K562 (cell line): ENCODE results near the gene UBE2D2. TPM values are rescaled to one million over a fixed set of nuclear protein-coding genes. Genes with fewer than 3 reads are reported as not detected.

Source experiments
- DIDO1 ChIP-seq: fragments of 450-650 bp; IDR thresholded peaks from 2 replicates; pipeline ENCODE4 v1.6.1; 2016; ENCODE audit warnings: low read depth, missing biosample characterization, missing genetic modification characterization
- DPF2 ChIP-seq: fragments of 450-650 bp; IDR thresholded peaks from 2 replicates; pipeline ENCODE4 v1.6.1; 2016
- KAT7 ChIP-seq: sonication (generic); formaldehyde crosslinking; IDR thresholded peaks from 2 replicates; pipeline ENCODE4 v1.8.0; 2022; ENCODE audit warnings: missing genetic modification reagents, mild to moderate bottlenecking, borderline replicate concordance
- KLF13 ChIP-seq: fragments of 450-650 bp; IDR thresholded peaks from 2 replicates; pipeline ENCODE4 v1.6.1; 2016; ENCODE audit warnings: missing genetic modification characterization, low read depth, mild to moderate bottlenecking, missing compliant biosample characterization, moderate library complexity, borderline replicate concordance
- LARP7 ChIP-seq: fragments of 450-650 bp; IDR thresholded peaks from 2 replicates; pipeline ENCODE4 v1.6.1; 2016
- MAFK ChIP-seq: IDR thresholded peaks from 2 replicates; pipeline ENCODE4 v1.6.1; 2011; ENCODE audit warnings: low read length, improper control_type of control experiment
- NONO ChIP-seq, 2 experiments: fragments of 200-400 bp in 1 of 2; fragments of 450-650 bp in 1 of 2; formaldehyde crosslinking in 1 of 2; IDR thresholded peaks; 2 replicates each; pipeline ENCODE4 v1.6.1; 2017; ENCODE audit warnings: low read depth in 2 of 2, mild to moderate bottlenecking in 2 of 2, moderate library complexity in 2 of 2, low read length in 1 of 2
- NR4A1 ChIP-seq, 2 experiments: fragments of 250-450 bp in 1 of 2; fragments of 450-650 bp in 1 of 2; sonication (Bioruptor Pico) in 1 of 2; IDR thresholded peaks; 2 replicates each; pipeline versions ENCODE4 v1.4.0 to v1.6.1; 2016 to 2020; ENCODE audit warnings: mild to moderate bottlenecking in 2 of 2, missing compliant biosample characterization in 1 of 2, missing genetic modification characterization in 1 of 2, moderate library complexity in 1 of 2
- PHB2 ChIP-seq: fragments of 450-650 bp; IDR thresholded peaks from 2 replicates; pipeline ENCODE4 v1.6.1; 2017; ENCODE audit warnings: low read depth
- RBM25 ChIP-seq: fragments of 200-400 bp; formaldehyde crosslinking; IDR thresholded peaks from 2 replicates; pipeline ENCODE4 v1.6.1; 2018; ENCODE audit warnings: low read length, low read depth, moderate library complexity; ENCODE audit not compliant: severe bottlenecking
- RFX7 ChIP-seq: fragments of 250-450 bp; sonication (Bioruptor Pico); IDR thresholded peaks from 2 replicates; pipeline ENCODE4 v1.5.1; 2021; ENCODE audit warnings: mild to moderate bottlenecking
- TAF1 ChIP-seq: IDR thresholded peaks from 2 replicates; pipeline ENCODE4 v1.6.1; 2011; ENCODE audit warnings: mild to moderate bottlenecking, low read length, moderate library complexity; ENCODE audit not compliant: insufficient read depth, control insufficient read depth, severe bottlenecking; ENCODE audit errors: extremely low read depth
- TEAD4 ChIP-seq, 2 experiments: sonication (generic) in 1 of 2; formaldehyde crosslinking in 1 of 2; IDR thresholded peaks; 2 replicates each; pipeline versions ENCODE4 v1.6.1 to v1.8.0; 2012 to 2022; ENCODE audit warnings: borderline replicate concordance in 1 of 2, inconsistent platforms in 1 of 2, low read length in 1 of 2, mild to moderate bottlenecking in 1 of 2, missing genetic modification reagents in 1 of 2
- ZNF212 ChIP-seq: fragments of 450-650 bp; formaldehyde crosslinking; IDR thresholded peaks from 2 replicates; pipeline ENCODE4 v1.4.0; 2020; ENCODE audit warnings: mild to moderate bottlenecking
- ZNF41 ChIP-seq: fragments of 250-450 bp; sonication (Bioruptor Pico); conservative IDR thresholded peaks from 2 replicates; pipeline ENCODE4 v1.4.0; 2020; ENCODE audit warnings: mild to moderate bottlenecking
- ZNF695 ChIP-seq: fragments of 450-650 bp; formaldehyde crosslinking; IDR thresholded peaks from 2 replicates; pipeline ENCODE4 v1.4.0; 2020; ENCODE audit warnings: mild to moderate bottlenecking, moderate library complexity
- polyA plus RNA-seq, 8 experiments: library from polyadenylated mRNA; depleted of rRNA in 4 of 8; stranded (reverse) in 5 of 8; unstranded in 3 of 8; fragments of >200 nt; fragmentation: Nextera tagmentation in 2 of 8; fragmentation: Illumina TruSeq in 1 of 8; extraction: Ambion mirVana in 2 of 8; extraction: Trizol in 1 of 8; gene quantifications; 2 replicates each; pipeline versions ENCODE4 v1.2.1 to v1.2.3, GENCODE V29; 2011 to 2014; ENCODE audit warnings: inconsistent platforms in 1 of 8, missing spikeins in 1 of 8
- total RNA-seq, 7 experiments: library from RNA; depleted of rRNA in 6 of 7; stranded (reverse); fragments of >200 nt in 6 of 7; fragmentation: Illumina TruSeq in 2 of 7; extraction: Trizol in 2 of 7; gene quantifications; 2 replicates each; pipeline versions ENCODE4 v1.2.1 to v1.2.3, GENCODE V29; 2011 to 2021; ENCODE audit warnings: low replicate concordance in 1 of 7
- TF ChIP-seq, protein P1 (sequence below), 3 experiments: IDR thresholded peaks in 2 of 3; conservative IDR thresholded peaks in 1 of 3; 2 replicates each; pipeline ENCODE4 v1.5.1; 2011 to 2012; ENCODE audit warnings: low read length in 3 of 3, mild to moderate bottlenecking in 3 of 3, control low read depth in 2 of 3, improper control_type of control experiment in 1 of 3, inconsistent platforms in 1 of 3, low read depth in 1 of 3, mixed read lengths in 1 of 3, moderate library complexity in 1 of 3; ENCODE audit not compliant: insufficient read depth in 2 of 3
- TF ChIP-seq, protein P2 (sequence below): fragments of 200-800 bp; sonication (Bioruptor generic); IDR thresholded peaks from 2 replicates; pipeline ENCODE4 v1.6.1; 2017; ENCODE audit warnings: missing genetic modification characterization, missing compliant biosample characterization
- TF ChIP-seq, protein P3 (sequence below): conservative IDR thresholded peaks from 2 replicates; pipeline ENCODE4 v1.6.1; 2011; ENCODE audit warnings: low read depth, mild to moderate bottlenecking, low read length; ENCODE audit not compliant: control insufficient read depth
- TF ChIP-seq, protein P4 (sequence below): fragments of 250-450 bp; sonication (Bioruptor Pico); IDR thresholded peaks from 2 replicates; pipeline ENCODE4 v1.8.0; 2022; ENCODE audit warnings: moderate library complexity, mild to moderate bottlenecking, inconsistent platforms

The UBE2D2 gene
- total and polyA plus RNA-seq, 9 of the 15 experiments (the other 6 are each of a cell fraction or from before 2014, with no cell fraction given) = 53.6 to 198 (median 122) TPM

DNA sequence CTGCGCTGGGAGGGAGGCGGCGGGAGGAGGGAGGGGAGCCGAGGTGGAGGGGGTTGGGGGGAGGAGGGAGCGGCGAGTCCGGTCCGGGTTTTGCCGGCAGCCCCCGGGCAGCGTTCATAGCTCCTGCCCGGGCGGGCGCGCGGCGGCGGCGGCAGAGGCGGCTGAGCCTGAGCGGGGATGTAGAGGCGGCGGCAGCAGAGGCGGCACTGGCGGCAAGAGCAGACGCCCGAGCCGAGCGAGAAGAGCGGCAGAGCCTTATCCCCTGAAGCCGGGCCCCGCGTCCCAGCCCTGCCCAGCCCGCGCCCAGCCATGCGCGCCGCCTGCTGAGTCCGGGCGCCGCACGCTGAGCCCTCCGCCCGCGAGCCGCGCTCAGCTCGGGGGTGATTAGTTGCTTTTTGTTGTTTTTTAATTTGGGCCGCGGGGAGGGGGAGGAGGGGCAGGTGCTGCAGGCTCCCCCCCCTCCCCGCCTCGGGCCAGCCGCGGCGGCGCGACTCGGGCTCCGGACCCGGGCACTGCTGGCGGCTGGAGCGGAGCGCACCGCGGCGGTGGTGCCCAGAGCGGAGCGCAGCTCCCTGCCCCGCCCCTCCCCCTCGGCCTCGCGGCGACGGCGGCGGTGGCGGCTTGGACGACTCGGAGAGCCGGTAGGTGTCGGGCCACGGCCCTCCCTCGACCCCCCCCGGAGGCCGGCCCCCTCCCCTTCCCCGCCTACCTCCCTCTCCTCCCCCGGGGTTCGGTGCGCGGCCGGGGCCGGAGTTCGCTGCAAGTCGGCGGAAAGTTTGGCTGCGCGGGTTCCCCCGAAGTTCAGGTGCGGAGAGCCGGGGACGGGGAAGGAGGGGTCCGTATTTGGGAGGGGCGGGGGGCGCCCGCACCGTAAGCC is 87.3 kb downstream of the UBE2D2 start, which contains the start of gene CXXC5 (continued):
- TF ChIP-seq, protein P1, sequence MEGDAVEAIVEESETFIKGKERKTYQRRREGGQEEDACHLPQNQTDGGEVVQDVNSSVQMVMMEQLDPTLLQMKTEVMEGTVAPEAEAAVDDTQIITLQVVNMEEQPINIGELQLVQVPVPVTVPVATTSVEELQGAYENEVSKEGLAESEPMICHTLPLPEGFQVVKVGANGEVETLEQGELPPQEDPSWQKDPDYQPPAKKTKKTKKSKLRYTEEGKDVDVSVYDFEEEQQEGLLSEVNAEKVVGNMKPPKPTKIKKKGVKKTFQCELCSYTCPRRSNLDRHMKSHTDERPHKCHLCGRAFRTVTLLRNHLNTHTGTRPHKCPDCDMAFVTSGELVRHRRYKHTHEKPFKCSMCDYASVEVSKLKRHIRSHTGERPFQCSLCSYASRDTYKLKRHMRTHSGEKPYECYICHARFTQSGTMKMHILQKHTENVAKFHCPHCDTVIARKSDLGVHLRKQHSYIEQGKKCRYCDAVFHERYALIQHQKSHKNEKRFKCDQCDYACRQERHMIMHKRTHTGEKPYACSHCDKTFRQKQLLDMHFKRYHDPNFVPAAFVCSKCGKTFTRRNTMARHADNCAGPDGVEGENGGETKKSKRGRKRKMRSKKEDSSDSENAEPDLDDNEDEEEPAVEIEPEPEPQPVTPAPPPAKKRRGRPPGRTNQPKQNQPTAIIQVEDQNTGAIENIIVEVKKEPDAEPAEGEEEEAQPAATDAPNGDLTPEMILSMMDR (IDR thresholded peaks at IDR 0.05 in 2 of 3, conservative IDR thresholded peaks at IDR 0.05 in 1 of 3; ENCODE audit: insufficient read depth in 2 of 3, low read depth in 1 of 3, low read length in 3 of 3) = 0 out of 6 replicates have a peak, but pooled peaks of 1 of the 3 experiments have one; percentile 5
- peak; percentile 5 for TF ChIP-seq RBM25
- no peak for TF ChIP-seq DIDO1
- no peak; the same call in 1 of the 2 replicates for TF ChIP-seq KLF13 (tag)
- no peak for TF ChIP-seq DPF2
- TF ChIP-seq NR4A1 (CRISPR knock-in tag; IDR thresholded peaks at IDR 0.05) = no peak
- TF ChIP-seq NR4A1 (tag; IDR thresholded peaks at IDR 0.05) = 0 out of 2 replicates have a peak, but pooled peaks have one; percentile 30
- no peak for TF ChIP-seq ZNF212 (CRISPR knock-in tag)
- TF ChIP-seq, protein P2, sequence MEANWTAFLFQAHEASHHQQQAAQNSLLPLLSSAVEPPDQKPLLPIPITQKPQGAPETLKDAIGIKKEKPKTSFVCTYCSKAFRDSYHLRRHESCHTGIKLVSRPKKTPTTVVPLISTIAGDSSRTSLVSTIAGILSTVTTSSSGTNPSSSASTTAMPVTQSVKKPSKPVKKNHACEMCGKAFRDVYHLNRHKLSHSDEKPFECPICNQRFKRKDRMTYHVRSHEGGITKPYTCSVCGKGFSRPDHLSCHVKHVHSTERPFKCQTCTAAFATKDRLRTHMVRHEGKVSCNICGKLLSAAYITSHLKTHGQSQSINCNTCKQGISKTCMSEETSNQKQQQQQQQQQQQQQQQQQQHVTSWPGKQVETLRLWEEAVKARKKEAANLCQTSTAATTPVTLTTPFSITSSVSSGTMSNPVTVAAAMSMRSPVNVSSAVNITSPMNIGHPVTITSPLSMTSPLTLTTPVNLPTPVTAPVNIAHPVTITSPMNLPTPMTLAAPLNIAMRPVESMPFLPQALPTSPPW = peak; percentile 93
- TF ChIP-seq MAFK = no peak
- peak; percentile 74 for TF ChIP-seq TAF1
- TF ChIP-seq PHB2 = no peak
- TF ChIP-seq RFX7 = no peak
- TF ChIP-seq ZNF695 (CRISPR knock-in tag) = no peak
- no peak for TF ChIP-seq ZNF41 (CRISPR knock-in tag)
- no peak for TF ChIP-seq KAT7 (CRISPR knock-in tag)
- TF ChIP-seq NONO (IDR thresholded peaks at IDR 0.05; ENCODE audit: low read depth in 2 of 2, low read length in 1 of 2) = peak in 1 of 2 experiments; percentile 48; a peak in 1 of 4 replicates
- no peak for TF ChIP-seq LARP7
- TF ChIP-seq, protein P3, sequence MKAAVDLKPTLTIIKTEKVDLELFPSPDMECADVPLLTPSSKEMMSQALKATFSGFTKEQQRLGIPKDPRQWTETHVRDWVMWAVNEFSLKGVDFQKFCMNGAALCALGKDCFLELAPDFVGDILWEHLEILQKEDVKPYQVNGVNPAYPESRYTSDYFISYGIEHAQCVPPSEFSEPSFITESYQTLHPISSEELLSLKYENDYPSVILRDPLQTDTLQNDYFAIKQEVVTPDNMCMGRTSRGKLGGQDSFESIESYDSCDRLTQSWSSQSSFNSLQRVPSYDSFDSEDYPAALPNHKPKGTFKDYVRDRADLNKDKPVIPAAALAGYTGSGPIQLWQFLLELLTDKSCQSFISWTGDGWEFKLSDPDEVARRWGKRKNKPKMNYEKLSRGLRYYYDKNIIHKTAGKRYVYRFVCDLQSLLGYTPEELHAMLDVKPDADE = 0 out of 2 replicates have a peak, but pooled peaks have one; percentile 18
- TF ChIP-seq, protein P4, sequence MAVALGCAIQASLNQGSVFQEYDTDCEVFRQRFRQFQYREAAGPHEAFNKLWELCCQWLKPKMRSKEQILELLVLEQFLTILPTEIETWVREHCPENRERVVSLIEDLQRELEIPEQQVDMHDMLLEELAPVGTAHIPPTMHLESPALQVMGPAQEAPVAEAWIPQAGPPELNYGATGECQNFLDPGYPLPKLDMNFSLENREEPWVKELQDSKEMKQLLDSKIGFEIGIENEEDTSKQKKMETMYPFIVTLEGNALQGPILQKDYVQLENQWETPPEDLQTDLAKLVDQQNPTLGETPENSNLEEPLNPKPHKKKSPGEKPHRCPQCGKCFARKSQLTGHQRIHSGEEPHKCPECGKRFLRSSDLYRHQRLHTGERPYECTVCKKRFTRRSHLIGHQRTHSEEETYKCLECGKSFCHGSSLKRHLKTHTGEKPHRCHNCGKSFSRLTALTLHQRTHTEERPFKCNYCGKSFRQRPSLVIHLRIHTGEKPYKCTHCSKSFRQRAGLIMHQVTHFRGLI = no peak
- TF ChIP-seq TEAD4 (IDR thresholded peaks at IDR 0.05; ENCODE audit: low read length) = no peak
- no peak for TF ChIP-seq TEAD4 (CRISPR knock-in tag; IDR thresholded peaks at IDR 0.05; ENCODE audit: borderline replicate concordance)
